GM21447 (cell line): ENCODE measurements around the gene SCYL3.
"Not testable (repeated sequence)": the region's sequence is repeated elsewhere in the genome, so short reads cannot be mapped to it uniquely, and the experiment has no call there.

Experiments
- ATAC-seq: cut with Tn5 transposase; IDR thresholded peaks from one replicate; pipeline ENCODE4 v1.9.1; 2021; ENCODE audit not compliant: unreplicated experiment

SCYL3 gene

GRCh38 chr1:169816617-169817016 is 77.1 kb downstream of the SCYL3 start:
- no peak for ATAC-seq

- ATAC-seq: no peak
These were observed 79.4 kb downstream of the SCYL3 start for GRCh38 chr1:169814265-169814664.

GRCh38 chr1:169812131-169812530 is 81.6 kb downstream of the SCYL3 start:
- no peak for ATAC-seq

- not testable (repeated sequence) for ATAC-seq
These were observed 82.2 kb downstream of the SCYL3 start for GRCh38 chr1:169811418-169812035.

- no peak for ATAC-seq
These were observed 84.2 kb downstream of the SCYL3 start for GRCh38 chr1:169809370-169810095.

GRCh38 chr1:169804941-169805340 is 88.8 kb downstream of the SCYL3 start:
- ATAC-seq: no peak

- no peak for ATAC-seq
These were observed 90.8 kb downstream of the SCYL3 start for GRCh38 chr1:169802888-169803287.
